PC-3 (cell line): Measurements from ENCODE around the gene NELFE. TPM values are rescaled to one million over a fixed set of nuclear protein-coding genes. Genes with fewer than 3 reads are reported as not detected.
"Not testable (repeated sequence)": the region's sequence is repeated elsewhere in the genome, so short reads cannot be mapped to it uniquely, and the experiment has no call there.

Experiments
- ATAC-seq: fragments of 200-7000 bp; cut with Tn5 transposase; 2 replicates; pipeline ENCODE4 v1.9.1; 2020; ENCODE audit warnings: mild to moderate bottlenecking, moderate library complexity
- BruUV-seq: library from RNA; stranded (reverse); fragments of 400-500 nt; replicated peaks from 2 replicates; lab custom pipeline; 2021; lab: Mats Ljungman, UMichigan
- CTCF ChIA-PET: fragments of 300-600 bp; sonication (Branson Sonifier 250); formaldehyde crosslinking; loops from one replicate; lab custom pipeline; 2022; ENCODE audit warnings: antibody characterized with exemption; lab: Charles Lee
- POLR2A ChIA-PET: fragments of 300-600 bp; sonication (Branson Sonifier 250); formaldehyde crosslinking; loops from one replicate; lab custom pipeline; 2022; ENCODE audit warnings: antibody characterized with exemption; ENCODE audit not compliant: unreplicated experiment; lab: Charles Lee
- DNase-seq: peaks from one replicate; pipeline ENCODE4 v3.0.0-alpha.2; 2015
- H2AFZ ChIP-seq: fragments of 300-600 bp; sonication (generic); 2 replicates; pipeline ENCODE4 v1.6.0; 2016; ENCODE audit warnings: antibody characterized with exemption, low read length
- H3F3A ChIP-seq: fragments of 300-600 bp; sonication (generic); one replicate; pipeline ENCODE4 v1.6.0; 2017; ENCODE audit warnings: antibody characterized with exemption, low read length, control low read depth, mild to moderate bottlenecking; ENCODE audit not compliant: unreplicated experiment
- H3K27ac ChIP-seq: fragments of 300-600 bp; sonication (generic); 2 replicates; pipeline ENCODE4 v1.5.1; 2016; ENCODE audit warnings: mild to moderate bottlenecking, low read length
- H3K27me3 ChIP-seq: fragments of 300-600 bp; sonication (generic); 2 replicates; pipeline ENCODE4 v1.6.1; 2016; ENCODE audit warnings: low read length, mixed read lengths
- H3K36me3 ChIP-seq: fragments of 300-600 bp; sonication (generic); 2 replicates; pipeline ENCODE4 v1.6.1; 2016; ENCODE audit warnings: low read depth, mixed run types, low read length, mixed read lengths
- H3K4me1 ChIP-seq: fragments of 300-600 bp; sonication (generic); 2 replicates; pipeline ENCODE4 v1.5.1; 2016; ENCODE audit warnings: low read length; ENCODE audit not compliant: insufficient read depth
- H3K4me2 ChIP-seq: fragments of 300-600 bp; sonication (generic); 2 replicates; pipeline ENCODE4 v1.6.0; 2016; ENCODE audit warnings: low read length
- H3K4me3 ChIP-seq: fragments of 300-600 bp; sonication (generic); 2 replicates; pipeline ENCODE4 v1.5.1; 2016; ENCODE audit warnings: mild to moderate bottlenecking, low read length, mixed read lengths
- H3K79me2 ChIP-seq: fragments of 300-600 bp; sonication (generic); 2 replicates; pipeline ENCODE4 v1.6.1; 2017; ENCODE audit warnings: low read length, mixed read lengths
- H3K9ac ChIP-seq: fragments of 300-600 bp; sonication (generic); 2 replicates; pipeline ENCODE4 v1.6.0; 2016; ENCODE audit warnings: mild to moderate bottlenecking, low read length
- H3K9me2 ChIP-seq: fragments of 300-600 bp; sonication (generic); replicated peaks from 2 replicates; pipeline ENCODE4 v1.6.1; 2016; ENCODE audit warnings: mixed run types, low read length, mixed read lengths
- H3K9me3 ChIP-seq: fragments of 300-600 bp; sonication (generic); 2 replicates; pipeline ENCODE4 v1.6.1; 2016; ENCODE audit warnings: low read length, mixed read lengths
- H4K20me1 ChIP-seq: fragments of 300-600 bp; sonication (generic); 2 replicates; pipeline ENCODE4 v1.6.1; 2016; ENCODE audit warnings: low read length, mixed read lengths
- intact Hi-C: fragments of 100-400 bp; cut with micrococcal nuclease; formaldehyde crosslinking; loops from 2 replicates; pipeline ENCODE4 v1.9.0; 2023
- total RNA-seq: library from RNA; depleted of rRNA; stranded (reverse); fragments of >200 nt; gene quantifications from 2 replicates; pipeline ENCODE4 v1.2.3, GENCODE V29; 2014

Gene NELFE
- total RNA-seq, 1 experiment from 2014 or later, result 132 TPM

DNA sequence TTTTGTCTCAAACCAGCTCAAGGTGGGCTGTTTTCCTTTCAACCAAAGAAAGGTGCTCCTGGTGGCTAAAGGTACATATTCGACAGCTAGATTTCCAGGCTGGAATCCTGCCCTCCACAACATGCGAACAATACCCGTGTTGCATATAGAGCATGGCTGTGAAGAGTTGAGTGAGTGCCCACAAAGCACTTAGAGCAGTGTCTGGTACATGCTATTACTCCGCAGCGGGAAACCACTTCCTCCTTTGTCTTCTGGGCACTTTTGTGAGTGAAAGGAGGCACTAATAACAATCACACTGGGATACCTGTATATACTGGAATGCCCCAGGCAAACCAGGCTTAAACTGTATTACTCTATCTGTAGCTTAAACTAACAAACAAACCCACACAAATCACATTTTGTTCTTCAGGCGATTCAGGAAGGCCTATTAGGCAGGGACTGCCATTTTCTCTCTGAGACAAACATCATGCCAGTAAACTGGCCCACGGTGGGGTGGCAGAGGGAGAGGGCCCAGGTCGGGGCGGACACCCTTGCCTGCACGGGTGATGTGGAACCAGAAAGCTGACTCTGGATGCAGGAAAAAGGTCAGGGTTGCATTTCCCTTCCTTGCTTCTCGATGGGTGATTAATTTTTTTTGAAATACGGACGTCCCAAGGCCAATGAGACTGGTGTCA is 46.2 kb upstream of the NELFE start:
- H4K20me1 ChIP-seq, POLR2A ChIA-PET, BruUV-seq, H3K27me3 ChIP-seq, H3K9me3 ChIP-seq, H3K4me1 ChIP-seq, H3K79me2 ChIP-seq, H2AFZ ChIP-seq, H3K27ac ChIP-seq, H3K4me2 ChIP-seq, H3K9me2 ChIP-seq, CTCF ChIA-PET, H3K36me3 ChIP-seq, DNase-seq, intact Hi-C loops, H3K4me3 ChIP-seq, H3F3A ChIP-seq, H3K9ac ChIP-seq: not testable (repeated sequence)
- ATAC-seq, result peak; percentile 41

DNA sequence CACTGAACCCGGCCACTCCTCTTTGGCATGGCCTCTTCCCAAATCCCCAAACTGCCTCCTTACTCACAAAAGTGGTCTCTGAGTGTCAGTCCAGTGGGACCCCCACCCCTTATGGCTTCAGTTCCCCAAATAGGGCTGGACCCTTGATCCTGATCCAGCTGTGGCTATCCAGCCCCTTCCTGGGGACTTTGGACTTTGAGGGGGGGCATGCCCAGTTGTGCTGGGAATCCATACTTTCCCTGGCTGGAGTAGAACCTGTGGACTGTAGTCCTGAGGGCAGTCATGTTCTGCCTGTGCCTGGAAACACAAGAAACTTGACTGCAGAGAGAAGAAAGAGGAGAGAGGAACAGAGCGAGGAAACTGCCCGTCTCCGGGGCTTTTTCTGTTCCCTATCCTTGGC is 45.6 kb upstream of the NELFE start:
- POLR2A ChIA-PET, CTCF ChIA-PET, H3K4me3 ChIP-seq, H3K79me2 ChIP-seq, H3K9me2 ChIP-seq, H3K27me3 ChIP-seq, H3K4me2 ChIP-seq, H3K4me1 ChIP-seq, H4K20me1 ChIP-seq, BruUV-seq, H3K9ac ChIP-seq, H3K36me3 ChIP-seq, H3K9me3 ChIP-seq, ATAC-seq, H3F3A ChIP-seq, H3K27ac ChIP-seq, DNase-seq, H2AFZ ChIP-seq, intact Hi-C loops: not testable (repeated sequence)

DNA sequence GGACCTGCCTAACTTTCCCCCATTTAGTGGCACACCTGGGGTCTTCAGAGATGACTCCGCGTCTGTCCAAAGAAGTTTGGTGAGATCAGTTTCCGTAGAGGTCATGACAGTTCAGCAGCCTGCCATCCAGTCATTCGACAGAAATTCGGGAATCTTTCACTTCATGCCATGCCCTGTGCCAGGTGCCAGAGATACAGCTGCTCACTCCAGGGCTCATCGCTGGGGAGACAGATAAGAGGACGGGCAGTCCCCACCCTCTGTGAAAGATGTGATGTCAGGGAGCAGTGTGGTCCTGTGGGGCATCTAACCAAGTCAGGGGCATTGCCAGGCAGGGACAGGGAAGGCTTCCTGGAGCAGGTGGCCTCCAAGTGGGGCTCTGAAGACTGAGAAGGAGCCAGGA is 44.5 kb upstream of the NELFE start:
- H3K27me3 ChIP-seq, H3K9ac ChIP-seq, POLR2A ChIA-PET, H3K27ac ChIP-seq, H3K36me3 ChIP-seq, intact Hi-C loops, BruUV-seq, H4K20me1 ChIP-seq, H3K4me1 ChIP-seq, H3F3A ChIP-seq, H3K4me3 ChIP-seq, H3K4me2 ChIP-seq, DNase-seq, CTCF ChIA-PET, H3K79me2 ChIP-seq, H3K9me3 ChIP-seq, H3K9me2 ChIP-seq, H2AFZ ChIP-seq, ATAC-seq: not testable (repeated sequence)

DNA sequence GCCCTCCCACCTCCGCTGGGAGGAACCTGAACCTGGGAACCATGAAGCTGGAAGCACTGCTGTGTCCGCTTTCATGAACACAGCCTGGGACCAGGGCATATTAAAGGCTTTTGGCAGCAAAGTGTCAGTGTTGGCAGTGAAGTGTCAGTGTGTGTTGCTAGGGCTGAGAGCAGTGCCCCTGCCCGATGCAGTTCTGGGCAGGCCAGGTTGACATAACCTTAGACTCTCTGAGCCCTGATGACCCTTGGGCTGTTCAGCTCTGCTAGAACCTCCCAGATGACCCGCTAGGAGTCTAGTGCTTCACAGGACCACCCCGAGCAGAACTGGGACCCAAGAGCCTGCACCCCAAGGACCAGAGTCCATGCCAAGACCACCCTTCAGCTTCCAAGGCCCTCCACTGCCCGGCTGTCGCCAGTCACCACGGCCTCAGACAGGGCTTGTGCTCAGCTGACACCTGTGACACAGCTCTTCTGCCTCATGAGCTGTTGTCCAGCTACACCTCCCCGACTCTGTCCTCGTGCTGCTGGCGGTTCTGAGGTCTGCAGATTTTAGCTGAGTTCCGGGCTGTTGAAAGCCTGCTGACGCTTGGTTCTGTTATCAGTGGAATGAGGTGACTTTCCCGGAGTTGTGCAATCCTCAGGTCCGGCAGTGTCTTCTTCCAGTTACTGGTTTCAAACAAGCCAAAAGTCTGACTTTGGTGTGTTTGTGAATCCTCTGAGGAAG is 43.9 kb upstream of the NELFE start:
- H3K4me1 ChIP-seq, CTCF ChIA-PET, POLR2A ChIA-PET, H3K4me2 ChIP-seq, H3K79me2 ChIP-seq, H4K20me1 ChIP-seq, ATAC-seq, DNase-seq, H3K4me3 ChIP-seq, H3K9ac ChIP-seq, H3K27ac ChIP-seq, H3K9me2 ChIP-seq, H3F3A ChIP-seq, BruUV-seq, H3K27me3 ChIP-seq, H3K9me3 ChIP-seq, H2AFZ ChIP-seq, H3K36me3 ChIP-seq, intact Hi-C loops: not testable (repeated sequence)

DNA sequence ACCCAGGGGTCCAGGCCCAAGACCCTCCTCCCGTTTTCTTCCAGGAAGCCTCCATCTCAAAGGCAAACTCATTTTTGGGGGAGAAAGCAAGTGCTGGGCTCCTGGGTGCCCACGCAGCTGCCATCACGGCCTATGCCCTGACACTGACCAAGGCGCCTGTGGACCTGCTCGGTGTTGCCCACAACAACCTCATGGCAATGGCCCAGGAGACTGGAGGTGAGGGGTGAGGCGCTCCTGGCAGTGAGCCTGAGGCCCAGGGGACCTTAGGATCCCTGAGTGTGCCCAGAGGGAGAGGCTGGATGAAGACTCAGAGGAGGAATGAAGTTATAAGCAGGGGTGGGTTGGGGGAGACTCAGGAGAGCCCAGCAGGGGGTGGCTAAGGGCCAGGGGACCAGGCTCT is 37.6 kb upstream of the NELFE start:
- not testable (repeated sequence) for ATAC-seq

DNA sequence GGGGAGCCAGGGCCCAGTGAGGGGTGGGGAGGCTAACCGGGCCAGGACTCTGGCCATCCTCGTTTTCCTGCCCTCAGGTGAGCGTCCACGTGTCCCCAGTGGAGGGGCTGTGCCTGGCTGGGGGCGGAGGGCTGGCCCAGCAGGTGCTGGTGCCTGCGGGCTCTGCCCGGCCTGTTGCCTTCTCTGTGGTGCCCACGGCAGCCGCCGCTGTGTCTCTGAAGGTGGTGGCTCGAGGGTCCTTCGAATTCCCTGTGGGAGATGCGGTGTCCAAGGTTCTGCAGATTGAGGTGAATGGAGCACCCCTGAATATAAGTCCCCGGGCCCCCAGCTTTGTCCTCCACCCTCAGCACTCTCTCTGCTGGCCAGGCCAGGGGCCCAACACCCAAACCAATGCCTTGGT is 35.6 kb upstream of the NELFE start:
- H3F3A ChIP-seq, POLR2A ChIA-PET, H3K36me3 ChIP-seq, H3K4me3 ChIP-seq, H3K27me3 ChIP-seq, CTCF ChIA-PET, H3K79me2 ChIP-seq, intact Hi-C loops, H3K9me3 ChIP-seq, DNase-seq, H3K4me2 ChIP-seq, H2AFZ ChIP-seq, H3K27ac ChIP-seq, H3K9me2 ChIP-seq, H3K9ac ChIP-seq, BruUV-seq, H3K4me1 ChIP-seq, ATAC-seq, H4K20me1 ChIP-seq: not testable (repeated sequence)

More for the DNA sequence above, 37.6 kb upstream of the NELFE start:
- DNase-seq, POLR2A ChIA-PET, H3K4me2 ChIP-seq, H3K4me3 ChIP-seq, H3K27me3 ChIP-seq, H3F3A ChIP-seq, CTCF ChIA-PET, H3K9me3 ChIP-seq, H3K9ac ChIP-seq, H3K36me3 ChIP-seq, BruUV-seq, H3K4me1 ChIP-seq, intact Hi-C loops, H4K20me1 ChIP-seq, H3K27ac ChIP-seq, H3K9me2 ChIP-seq, H3K79me2 ChIP-seq, H2AFZ ChIP-seq: not testable (repeated sequence)
